Left lung (tissue), 10 donors: Measurements from ENCODE around the gene MARCHF3. TPM values are rescaled to one million over a fixed set of nuclear protein-coding genes. Genes with fewer than 3 reads are reported as not detected.

ENCODE experiments used
- ATAC-seq: fragments of 200-7000 bp; cut with Tn5 transposase; one replicate; pipeline ENCODE4 v1.9.1; 2020; ENCODE audit warnings: moderate library complexity
- DNase-seq, 4 donors: peaks; one replicate each; pipeline ENCODE4 v3.0.0-alpha.2; 2013 to 2020
- H3K27ac ChIP-seq, 2 donors: fragments of 200-600 bp; sonication (generic) in 1 of 2; one replicate each; pipeline versions ENCODE4 v1.5.0 to v1.8.0; 2020 to 2021
- H3K27me3 ChIP-seq, 2 donors: fragments of 200-600 bp; sonication (generic) in 1 of 2; one replicate each; pipeline versions ENCODE4 v1.5.0 to v1.8.0; 2020 to 2021
- H3K36me3 ChIP-seq, 2 donors: fragments of 200-600 bp; sonication (generic) in 1 of 2; one replicate each; pipeline versions ENCODE4 v1.5.0 to v1.8.0; 2020 to 2021
- H3K4me1 ChIP-seq, 2 donors: fragments of 200-600 bp; one replicate each; pipeline ENCODE4 v1.8.0; 2021
- H3K4me3 ChIP-seq, 2 donors: fragments of 200-600 bp; sonication (generic) in 1 of 2; one replicate each; pipeline versions ENCODE4 v1.5.0 to v1.8.0; 2020 to 2021; ENCODE audit warnings: mild to moderate bottlenecking in 1 of 2
- H3K9me3 ChIP-seq, 2 donors: fragments of 200-600 bp; sonication (generic) in 1 of 2; one replicate each; pipeline versions ENCODE4 v1.5.0 to v1.8.0; 2020 to 2021
- CTCF ChIP-seq, 2 donors: fragments of 200-600 bp; sonication (generic) in 1 of 2; IDR thresholded peaks; one replicate each; pipeline versions ENCODE4 v1.5.0 to v1.8.0; 2021; ENCODE audit warnings: antibody characterized with exemption in 2 of 2
- intact Hi-C, 2 donors: fragments of 100-400 bp; cut with DNase I; formaldehyde crosslinking; loops; one replicate each; pipeline versions ENCODE4 v1.11.2 to v1.14.2; 2022
- polyA plus RNA-seq, 6 donors: library from polyadenylated mRNA; unstranded; fragments of 120-200 nt; gene quantifications; one replicate each; pipeline ENCODE4 v1.2.1, GENCODE V29; 2013; ENCODE audit not compliant: insufficient read length in 6 of 6
- total RNA-seq, 2 donors: library from RNA; stranded (reverse); fragmentation: NEBNext Ultra II Directional; extraction: Animal tissue kit (Norgen Biotek cat#: 25700); gene quantifications; one replicate each; pipeline ENCODE4 v1.2.1, GENCODE V29; 2021
- donor health status: DM: no; HTN: yes; CAD: no.
- donor health status: DM: no; HTN: no; CAD: no.

Gene MARCHF3
- total and polyA plus RNA-seq, 8 donors = 3.4 to 8.7 (median 5.5) TPM

GRCh38 chr5:127068493-127069214, 38.3 kb upstream of the MARCHF3 start:
- intact Hi-C loops = no loop called here
- DNase-seq = no peak
- H3K4me1 ChIP-seq = peaks cover 0 to 10% of the 10 kb centered on the region in 2 donors
- H3K4me3 ChIP-seq = no peak overlapping the region
- H3K36me3 ChIP-seq = no peaks in the 10 kb centered on the region
- H3K27ac ChIP-seq = no peak overlapping the region
- TF ChIP-seq CTCF (IDR thresholded peaks at IDR 0.05) = no peak
- ATAC-seq = no peak
- no peaks in the 10 kb centered on the region for H3K27me3 ChIP-seq
- H3K9me3 ChIP-seq = no peaks in the 10 kb centered on the region

GRCh38 chr5:127066721-127067120, 36.4 kb upstream of the MARCHF3 start:
- no peak overlapping the region for H3K4me3 ChIP-seq
- no peak for ATAC-seq
- no peaks in the 10 kb centered on the region for H3K4me1 ChIP-seq
- no peaks in the 10 kb centered on the region for H3K27me3 ChIP-seq
- H3K27ac ChIP-seq = no peak overlapping the region
- no peaks in the 10 kb centered on the region for H3K9me3 ChIP-seq
- TF ChIP-seq CTCF (IDR thresholded peaks at IDR 0.05) = no peak
- intact Hi-C loops = no loop called here
- H3K36me3 ChIP-seq = no peaks in the 10 kb centered on the region
- no peak for DNase-seq

- H3K4me3 ChIP-seq = no peak overlapping the region
- no peak overlapping the region for H3K27ac ChIP-seq
- no peaks in the 10 kb centered on the region for H3K9me3 ChIP-seq
- intact Hi-C loops = no loop called here
- no peaks in the 10 kb centered on the region for H3K36me3 ChIP-seq
- TF ChIP-seq CTCF (IDR thresholded peaks at IDR 0.05) = no peak
- no peaks in the 10 kb centered on the region for H3K4me1 ChIP-seq
- no peaks in the 10 kb centered on the region for H3K27me3 ChIP-seq
- no peak for DNase-seq
- peak; percentile 57 for ATAC-seq
Measured at GRCh38 chr5:127064253-127064840, 34.0 kb upstream of the MARCHF3 start.

- ATAC-seq = no peak
Measured at GRCh38 chr5:127063257-127063913, 33.0 kb upstream of the MARCHF3 start.

More at GRCh38 chr5:127063257-127063913, 33.0 kb upstream of the MARCHF3 start:
- Histone ChIP-seq H3K27ac (no peak overlapping the region), H3K9me3 (no peaks in the 10 kb centered on the region), H3K4me3 (no peak overlapping the region), H3K27me3 (no peaks in the 10 kb centered on the region), H3K36me3 (no peaks in the 10 kb centered on the region), H3K4me1 (no peaks in the 10 kb centered on the region)
- TF ChIP-seq CTCF (IDR thresholded peaks at IDR 0.05) = no peak
- no peak for DNase-seq
- intact Hi-C loops = no loop called here
